Inflammatory macrophage (primary cell): ENCODE data around the gene LCN1.
"Not testable (repeated sequence)": the region's sequence is repeated elsewhere in the genome, so short reads cannot be mapped to it uniquely, and the experiment has no call there.

ENCODE experiments used
- DNase-seq, 2 donors: peaks; one replicate each; pipeline ENCODE4 v3.0.0-alpha.2; 2020 to 2022

The LCN1 gene

DNA sequence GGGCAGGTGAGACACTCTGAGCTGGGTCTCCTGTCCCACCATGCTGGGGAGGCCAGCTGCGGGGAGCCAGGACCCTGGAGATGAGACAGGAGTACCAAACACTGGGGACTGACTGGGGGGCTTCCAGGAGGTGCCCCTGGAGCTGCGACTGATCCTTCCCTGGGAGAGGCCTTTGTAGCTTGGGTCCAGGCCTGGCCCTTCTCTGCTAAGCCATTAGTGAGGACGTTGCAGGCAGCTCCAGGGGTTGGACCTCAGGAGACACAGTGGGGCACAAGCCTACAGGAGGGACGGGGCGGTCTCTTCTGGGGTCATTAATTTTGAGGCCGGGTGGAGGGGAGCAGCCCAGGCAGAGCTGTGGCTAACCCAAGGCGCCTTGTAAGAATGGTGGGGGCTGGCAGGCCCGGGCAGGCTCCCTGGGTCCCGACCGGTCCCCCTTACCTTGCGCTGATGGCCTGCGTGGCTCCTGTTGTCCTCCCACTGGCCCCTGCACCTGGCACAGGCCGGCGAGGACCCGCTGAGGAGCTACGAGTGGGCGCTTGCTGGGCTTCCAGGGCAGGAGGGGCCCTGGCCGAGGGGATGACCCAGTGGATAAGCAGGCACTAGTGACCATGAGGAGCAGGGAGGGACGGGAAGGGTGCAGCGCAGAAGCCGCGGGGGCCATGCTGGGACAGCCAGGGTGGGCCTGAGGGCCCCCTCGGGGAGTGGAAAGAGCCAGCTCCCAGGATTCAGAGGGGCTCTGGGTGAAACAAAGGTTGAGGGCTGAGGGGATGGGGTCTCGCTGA, 15.6 kb upstream of the LCN1 start:
- DNase-seq, result no peak

- no peak for DNase-seq
Measured at GRCh38 chr9:135506327-135507103, 14.7 kb upstream of the LCN1 start.

- no peak for DNase-seq
Measured at GRCh38 chr9:135507104-135508035, 13.9 kb upstream of the LCN1 start.

GRCh38 chr9:135508211-135508820, 12.9 kb upstream of the LCN1 start:
- no peak for DNase-seq

DNA sequence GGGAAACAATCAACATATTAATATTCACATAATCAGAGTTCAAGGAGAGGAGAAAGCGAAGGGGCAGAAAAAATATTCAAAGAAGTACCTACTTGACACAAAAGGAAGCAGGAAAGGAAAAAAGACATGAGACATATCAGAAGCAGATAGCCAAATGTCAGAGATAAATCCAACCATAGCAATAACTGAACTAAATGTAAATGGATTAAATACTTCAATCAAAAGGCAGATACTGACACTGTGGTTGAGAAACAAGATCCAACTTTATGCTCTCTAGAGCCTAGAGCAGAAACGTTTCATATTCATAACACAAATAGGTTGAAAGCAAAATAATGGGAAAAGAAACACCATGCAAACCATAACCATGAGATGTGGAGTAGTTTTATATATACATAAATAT, 11.8 kb upstream of the LCN1 start:
- DNase-seq, result no peak

- no peak for DNase-seq
Measured at GRCh38 chr9:135512241-135512603, 9.0 kb upstream of the LCN1 start.

DNA sequence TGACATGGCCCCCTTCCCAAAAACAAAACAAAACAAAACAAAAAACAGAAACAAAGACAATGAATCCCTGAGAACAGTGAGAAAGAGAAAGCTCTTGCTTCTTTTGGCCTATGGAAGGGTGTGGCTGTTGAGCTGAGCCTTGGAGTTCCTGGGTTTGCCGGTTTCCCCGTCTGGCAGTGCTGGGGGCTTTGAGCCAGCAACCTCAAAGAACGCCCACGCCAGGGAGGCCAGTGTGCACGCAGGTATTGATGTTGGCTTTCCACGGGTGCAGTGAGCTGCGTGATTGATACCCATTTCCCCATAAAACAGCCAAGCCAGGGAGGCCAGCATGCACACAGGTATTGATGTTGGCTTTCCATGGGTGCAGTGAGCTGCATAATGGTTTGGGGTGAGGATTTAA, 8.3 kb upstream of the LCN1 start:
- no peak for DNase-seq

- no peak for DNase-seq
Measured at GRCh38 chr9:135513351-135513846, 7.8 kb upstream of the LCN1 start.

DNA sequence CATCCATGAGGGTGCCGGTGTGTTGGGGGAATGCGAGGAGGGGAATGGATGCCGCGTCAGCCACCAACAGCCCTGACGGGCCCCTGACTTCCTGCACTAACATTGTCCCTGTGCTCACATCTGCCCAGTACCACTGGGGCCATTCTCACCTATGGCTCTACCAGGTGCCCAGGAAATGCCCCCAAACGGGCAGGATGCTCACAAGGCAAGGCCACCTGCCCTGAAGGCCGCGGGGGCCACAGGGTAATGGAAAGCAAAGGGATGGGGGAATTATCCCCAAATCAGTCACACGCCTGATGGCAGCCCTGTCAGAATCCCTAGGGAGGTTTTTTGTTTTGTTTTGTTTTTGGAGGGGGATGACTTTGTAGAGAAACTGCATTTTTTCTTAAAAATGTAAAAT, 7.3 kb upstream of the LCN1 start:
- DNase-seq, result not testable (repeated sequence)

DNA sequence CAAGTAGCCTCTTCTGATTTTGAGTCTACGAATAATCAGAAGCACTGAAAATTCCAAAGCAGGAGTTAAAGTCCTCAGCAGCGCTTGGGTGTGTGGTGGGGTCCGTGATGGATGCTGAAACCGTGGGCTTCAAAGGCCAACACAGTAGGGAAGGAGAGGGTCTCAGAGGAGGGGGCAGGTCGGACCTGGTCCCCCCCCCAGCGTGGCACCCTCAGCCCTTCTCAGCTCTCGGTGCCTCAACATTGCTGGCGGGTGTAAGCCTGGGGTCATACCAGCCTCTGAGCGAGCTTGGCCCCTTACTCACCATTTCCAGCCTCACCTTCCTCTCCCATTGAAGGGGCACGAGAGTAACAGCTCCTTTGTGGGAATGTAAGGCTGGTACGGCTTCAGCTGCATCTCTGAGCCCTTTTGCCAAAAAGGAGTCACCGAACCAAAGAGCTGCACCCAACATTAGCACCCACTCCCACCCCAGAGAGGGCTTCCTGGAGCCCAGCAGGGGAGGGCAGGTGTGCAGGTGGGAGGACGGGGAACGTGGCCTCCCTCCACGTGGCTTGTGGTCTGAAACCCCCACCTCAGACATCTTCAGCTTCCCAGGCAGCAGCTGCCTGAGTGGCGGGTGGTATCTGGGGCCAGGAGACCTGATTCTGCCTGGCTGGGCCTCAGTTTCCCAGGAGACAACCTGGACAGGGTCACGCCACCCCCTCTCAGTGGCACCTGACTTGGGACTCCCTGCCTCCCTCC, 6.7 kb upstream of the LCN1 start:
- DNase-seq, result no peak

- DNase-seq, result no peak
Measured at GRCh38 chr9:135515083-135515951, 5.9 kb upstream of the LCN1 start.

DNA sequence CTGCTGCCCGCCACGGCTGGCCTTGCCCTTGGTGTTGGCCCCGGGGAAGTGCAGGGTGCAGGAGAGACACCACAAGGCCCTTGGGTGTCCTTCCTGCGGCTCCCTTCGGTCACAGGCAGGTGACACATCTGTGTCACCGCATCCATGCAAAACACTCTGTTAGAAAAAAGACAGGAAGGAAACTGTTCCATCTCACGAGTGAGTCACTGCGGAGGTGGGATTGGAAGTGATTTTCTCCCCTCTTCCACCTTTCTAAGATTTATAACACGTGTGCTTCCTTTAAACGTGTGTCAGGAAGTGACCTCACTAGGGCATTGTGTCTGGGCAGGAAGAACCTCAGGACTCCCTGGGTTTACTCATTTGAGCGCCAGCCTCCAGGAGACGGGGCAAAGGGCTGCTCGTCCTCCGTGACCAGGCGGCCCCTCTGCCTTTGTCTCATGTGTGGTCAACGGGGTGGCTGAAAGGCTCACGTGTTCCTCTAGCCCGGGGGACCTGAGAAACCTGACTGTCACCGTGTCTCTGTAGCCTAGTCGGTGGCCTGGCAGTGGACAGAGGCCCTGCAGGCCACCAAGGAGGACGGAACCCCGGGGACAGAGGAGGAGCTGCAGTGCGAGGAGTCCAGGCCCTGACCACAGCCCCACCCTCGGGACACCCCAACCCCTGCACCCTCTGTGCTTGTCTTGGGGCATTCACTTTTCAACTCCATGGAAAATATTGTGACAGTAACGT, 4.9 kb upstream of the LCN1 start:
- DNase-seq, result no peak

DNA sequence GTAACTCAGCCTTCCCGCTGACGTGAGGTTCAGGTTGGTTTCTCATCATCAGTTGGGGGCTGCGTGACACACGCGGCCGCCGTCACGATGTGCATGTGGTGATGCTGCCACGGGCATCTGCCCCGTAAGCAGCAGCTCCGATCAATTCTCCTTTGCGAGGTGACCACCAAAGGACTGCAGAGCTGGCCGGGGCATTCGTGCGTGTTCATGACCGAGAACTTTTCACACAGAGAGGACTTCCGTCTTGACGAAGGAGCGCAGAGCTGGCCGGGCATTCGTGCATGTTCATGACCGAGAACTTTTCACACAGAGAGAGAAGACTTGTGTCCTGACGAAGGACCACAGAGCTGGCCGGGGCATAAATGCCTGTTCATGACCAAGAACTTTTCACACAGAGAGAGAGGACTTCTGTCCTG, 3.8 kb upstream of the LCN1 start:
- DNase-seq, result no peak

- no peak for DNase-seq
Measured at GRCh38 chr9:135519179-135519971, 1.9 kb upstream of the LCN1 start.

DNA sequence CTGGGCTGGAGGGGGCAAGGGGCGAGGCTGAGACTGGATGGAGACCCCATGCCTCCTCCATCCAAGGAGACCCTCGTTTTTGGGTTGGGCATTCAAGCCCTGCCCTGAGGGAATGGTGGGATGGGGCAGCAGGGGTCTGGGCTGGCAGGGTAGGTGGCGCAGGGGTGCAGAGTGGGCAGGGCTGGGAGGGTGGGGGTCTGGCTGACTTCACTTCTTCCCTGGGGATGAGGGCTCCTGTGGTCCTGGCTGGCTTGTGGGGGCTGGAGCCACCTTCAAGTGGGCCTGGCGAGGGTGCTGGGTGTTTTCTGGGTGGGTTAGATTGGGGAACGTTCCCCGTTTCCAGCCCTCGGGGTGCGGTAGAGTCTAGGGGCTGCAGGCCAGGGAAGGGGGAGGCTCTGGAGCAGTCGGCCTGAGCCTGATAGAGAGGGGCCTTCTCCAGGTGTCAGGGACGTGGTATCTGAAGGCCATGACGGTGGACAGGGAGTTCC, 412 bp downstream of the LCN1 start:
- no peak for DNase-seq

DNA sequence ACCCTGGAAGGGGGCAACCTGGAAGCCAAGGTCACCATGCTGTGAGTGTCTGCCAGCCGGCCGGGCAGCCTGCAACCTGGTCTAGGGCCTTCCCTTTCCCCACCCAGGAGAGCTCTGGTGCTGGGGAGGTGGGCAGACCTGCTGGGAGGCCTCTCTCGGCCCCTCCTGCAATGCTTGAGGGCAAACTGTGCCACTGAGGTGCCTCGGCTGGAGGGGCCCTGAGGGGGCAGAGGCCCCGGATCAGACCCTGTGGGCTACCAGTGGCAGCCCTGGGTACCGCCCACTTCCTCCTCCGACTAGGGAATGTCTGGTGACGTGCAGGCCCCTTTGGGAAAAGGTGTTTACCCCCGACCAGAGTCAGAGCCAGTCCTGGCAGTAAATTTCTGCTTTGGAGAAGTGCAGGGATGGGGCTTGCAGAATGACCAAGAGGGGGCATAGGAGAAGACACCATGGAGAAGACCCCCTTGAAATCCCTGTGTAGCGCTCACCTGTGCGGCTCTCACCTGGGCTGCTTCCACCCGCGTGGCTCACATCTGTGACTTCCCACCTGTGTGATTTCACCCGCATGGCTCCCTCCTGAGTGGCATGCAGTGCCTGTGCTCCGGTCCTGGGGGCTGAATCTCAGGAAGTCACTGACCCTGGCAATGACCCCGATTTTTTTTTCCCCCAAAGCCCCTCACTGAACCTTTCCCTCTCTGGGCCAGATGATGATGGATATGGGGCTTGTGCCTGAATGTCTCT, 1.1 kb downstream of the LCN1 start:
- DNase-seq, result no peak

- DNase-seq, result no peak
Measured at GRCh38 chr9:135522931-135523330, 1.7 kb downstream of the LCN1 start.

DNA sequence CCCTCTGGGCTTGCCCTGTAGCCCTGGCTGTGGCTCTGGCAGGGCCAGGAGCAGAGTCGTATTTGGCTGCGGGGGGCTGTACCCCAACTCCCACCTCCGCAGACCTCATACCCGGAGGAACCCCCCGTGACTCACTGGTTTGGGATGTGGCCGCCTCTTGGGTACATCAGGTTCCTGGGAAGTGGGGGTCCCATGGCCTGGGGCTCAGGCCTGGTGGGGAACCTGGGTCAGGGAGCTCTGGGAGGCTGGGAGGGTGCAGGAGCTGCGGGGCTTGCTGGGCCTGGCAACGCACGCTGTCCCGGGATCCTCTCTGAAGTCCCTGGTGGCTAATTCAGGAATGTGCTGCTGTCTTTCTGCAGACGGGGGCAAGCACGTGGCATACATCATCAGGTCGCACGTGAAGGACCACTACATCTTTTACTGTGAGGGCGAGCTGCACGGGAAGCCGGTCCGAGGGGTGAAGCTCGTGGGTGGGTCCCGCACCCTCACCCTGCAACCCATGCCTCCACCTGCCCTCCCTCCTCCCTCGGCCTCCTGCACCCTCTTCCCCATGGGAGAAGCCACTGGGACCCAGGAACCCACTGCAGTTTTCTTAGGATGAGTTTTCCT, 2.4 kb downstream of the LCN1 start:
- DNase-seq, result no peak
